ENCODE measurements around the gene OR51E2.

Gene OR51E2

GRCh38 chr11:4658629-4659445 lies 38.8 kb downstream of the OR51E2 start:
- no peak for FAIRE-seq

- FAIRE-seq: no peak
Measured at GRCh38 chr11:4654635-4655369, 42.9 kb downstream of the OR51E2 start.

- FAIRE-seq: no peak
Measured at GRCh38 chr11:4647766-4648165, 49.9 kb downstream of the OR51E2 start.

DNA sequence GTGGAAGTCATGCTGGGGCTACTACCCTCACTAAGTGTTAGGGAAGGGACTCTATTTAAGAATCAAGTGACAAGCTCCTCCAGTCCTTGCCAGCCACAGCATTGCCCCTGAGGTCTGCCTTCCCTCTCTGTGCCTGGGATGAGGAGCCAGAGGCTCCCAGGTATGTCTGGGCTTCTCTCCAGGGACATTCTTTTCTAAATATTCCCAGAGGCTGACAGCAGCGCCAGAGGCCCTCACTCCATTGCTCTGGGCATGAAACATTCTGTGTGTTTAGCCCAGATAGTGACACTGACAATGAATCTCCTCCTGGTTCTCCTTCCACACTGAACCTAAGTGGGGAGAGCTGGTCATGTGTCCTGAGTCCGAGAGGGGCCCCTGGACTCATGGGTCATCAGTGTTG lies 51.7 kb downstream of the OR51E2 start:
- no peak for FAIRE-seq

DNA sequence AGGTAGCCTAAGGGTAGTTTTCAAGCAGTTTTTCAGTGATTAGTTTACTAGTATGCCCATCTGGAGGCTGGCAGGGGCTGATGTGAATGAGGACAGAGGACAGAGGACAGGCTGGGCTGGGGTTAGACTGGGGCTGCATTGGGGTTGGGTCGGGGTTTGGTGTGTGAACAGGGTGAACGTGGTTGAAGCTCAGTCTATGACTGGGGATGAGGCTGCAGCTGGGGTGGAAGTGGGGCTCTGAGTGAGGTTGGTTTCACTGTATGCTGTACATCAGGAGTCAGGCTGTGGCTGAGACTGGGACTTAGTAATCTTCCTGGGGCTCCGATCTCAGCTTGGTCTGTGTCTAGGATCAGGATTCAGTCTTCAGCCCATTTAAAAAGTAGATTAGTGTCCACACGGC lies 53.4 kb downstream of the OR51E2 start:
- FAIRE-seq: no peak

GRCh38 chr11:4643682-4644081 lies 54.0 kb downstream of the OR51E2 start, which contains the start of gene OR51E1:
OR51E1 (plus strand) TSS chr11:4643982; CDS start chr11:4652527, 8,545 bp downstream.
- FAIRE-seq: no peak

DNA sequence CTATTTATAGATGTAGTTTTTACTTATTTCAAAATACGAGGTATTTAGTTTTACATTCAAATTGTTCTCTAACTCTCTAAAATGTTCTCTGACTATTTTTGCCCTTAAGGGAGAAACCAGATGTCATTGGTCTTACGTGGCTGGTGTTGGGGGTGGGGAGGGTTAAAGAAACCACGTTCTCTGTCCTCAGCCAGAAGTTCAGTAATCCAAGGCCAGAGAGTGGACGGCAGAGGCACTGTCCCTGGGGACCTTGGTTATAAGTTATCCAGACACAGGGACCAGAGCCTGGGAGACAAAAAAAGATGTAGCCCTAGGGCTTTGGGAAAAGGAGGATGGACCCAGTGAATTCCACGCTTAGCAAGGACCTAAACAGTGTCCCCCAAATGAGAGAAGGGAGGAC lies 54.6 kb downstream of the OR51E2 start:
- FAIRE-seq: no peak

DNA sequence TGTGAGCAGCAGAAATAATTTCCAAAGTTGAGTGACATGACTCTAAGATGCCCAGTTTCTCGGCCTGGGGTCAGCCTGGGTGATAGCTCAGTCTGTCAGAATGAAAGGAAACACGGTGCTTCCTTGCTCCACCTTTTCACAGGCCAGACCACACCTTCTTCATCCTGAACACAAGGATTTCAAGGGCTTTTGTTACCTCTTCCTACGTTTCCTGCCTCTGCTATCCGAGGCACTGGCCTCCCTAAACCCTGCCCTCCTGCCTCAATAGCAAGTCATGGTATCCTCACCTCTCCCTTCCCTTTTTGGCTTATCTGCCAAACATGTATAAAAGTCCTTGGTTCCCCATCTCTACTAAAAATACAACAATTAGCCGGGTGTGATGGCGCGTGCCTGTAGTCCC lies 55.6 kb downstream of the OR51E2 start:
- no peak for FAIRE-seq

GRCh38 chr11:4641501-4641900 lies 56.2 kb downstream of the OR51E2 start:
- FAIRE-seq: no peak

DNA sequence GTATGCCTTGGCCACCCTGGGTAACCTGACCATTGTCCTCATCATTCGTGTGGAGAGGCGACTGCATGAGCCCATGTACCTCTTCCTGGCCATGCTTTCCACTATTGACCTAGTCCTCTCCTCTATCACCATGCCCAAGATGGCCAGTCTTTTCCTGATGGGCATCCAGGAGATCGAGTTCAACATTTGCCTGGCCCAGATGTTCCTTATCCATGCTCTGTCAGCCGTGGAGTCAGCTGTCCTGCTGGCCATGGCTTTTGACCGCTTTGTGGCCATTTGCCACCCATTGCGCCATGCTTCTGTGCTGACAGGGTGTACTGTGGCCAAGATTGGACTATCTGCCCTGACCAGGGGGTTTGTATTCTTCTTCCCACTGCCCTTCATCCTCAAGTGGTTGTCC lies 57.7 kb downstream of the OR51E2 start:
- no peak for FAIRE-seq

DNA sequence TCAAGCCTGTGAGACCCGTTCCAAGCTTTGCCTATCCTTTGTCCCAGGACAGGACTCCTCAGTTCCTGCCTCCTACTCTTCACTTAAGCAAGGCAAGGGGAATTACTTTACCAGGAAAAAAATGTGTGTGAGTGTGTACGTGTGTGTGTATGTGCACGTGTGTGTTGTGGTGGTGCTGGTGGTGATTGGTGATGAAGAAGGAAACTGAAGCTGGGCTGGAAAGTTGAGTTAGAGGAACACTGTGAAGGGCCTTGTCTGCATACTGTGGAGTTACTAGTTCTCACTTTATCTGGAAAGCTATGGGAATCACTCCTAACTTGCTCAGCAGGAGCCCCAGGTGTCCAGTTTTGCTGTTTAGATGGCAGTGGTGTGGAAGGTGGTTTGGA lies 60.0 kb downstream of the OR51E2 start:
- no peak for FAIRE-seq

- no peak for FAIRE-seq
Measured at GRCh38 chr11:4636962-4637661, 60.5 kb downstream of the OR51E2 start, which contains the start of gene OR51D1. OR51D1 (plus strand) TSS chr11:4637477; CDS start chr11:4639791, 2,314 bp downstream.

GRCh38 chr11:4636136-4636535 lies 61.5 kb downstream of the OR51E2 start:
- FAIRE-seq: no peak
